ENCODE results near the gene MC3R. TPM values are rescaled to one million over a fixed set of nuclear protein-coding genes. Genes with fewer than 3 reads are reported as not detected.

MC3R gene
- total and polyA plus RNA-seq, 12 donors = not detected

DNA sequence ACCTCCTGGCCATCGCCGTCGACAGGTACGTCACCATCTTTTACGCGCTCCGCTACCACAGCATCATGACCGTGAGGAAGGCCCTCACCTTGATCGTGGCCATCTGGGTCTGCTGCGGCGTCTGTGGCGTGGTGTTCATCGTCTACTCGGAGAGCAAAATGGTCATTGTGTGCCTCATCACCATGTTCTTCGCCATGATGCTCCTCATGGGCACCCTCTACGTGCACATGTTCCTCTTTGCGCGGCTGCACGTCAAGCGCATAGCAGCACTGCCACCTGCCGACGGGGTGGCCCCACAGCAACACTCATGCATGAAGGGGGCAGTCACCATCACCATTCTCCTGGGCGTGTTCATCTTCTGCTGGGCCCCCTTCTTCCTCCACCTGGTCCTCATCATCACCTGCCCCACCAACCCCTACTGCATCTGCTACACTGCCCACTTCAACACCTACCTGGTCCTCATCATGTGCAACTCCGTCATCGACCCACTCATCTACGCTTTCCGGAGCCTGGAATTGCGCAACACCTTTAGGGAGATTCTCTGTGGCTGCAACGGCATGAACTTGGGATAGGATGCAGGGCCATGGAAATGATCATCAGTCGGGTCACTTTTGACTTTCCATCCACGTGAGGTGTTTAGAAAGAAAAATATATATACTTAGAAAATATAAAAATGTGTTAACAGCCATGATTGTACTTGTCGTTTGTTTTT lies 868 bp downstream of the MC3R start:
- peak in 2 of 7 donors; percentile 4 to 17 for DNase-seq
- no peak overlapping the region for H3K27ac ChIP-seq
- H3K27me3 ChIP-seq = peaks cover 21% of the 10 kb centered on the region
- TF ChIP-seq CTCF (IDR thresholded peaks at IDR 0.05) = peak in 3 of 6 experiments; percentile 23 to 29 (median 26)
- no peak for TF ChIP-seq POLR2A (IDR thresholded peaks at IDR 0.05)
- H3K4me3 ChIP-seq = no peak overlapping the region
- H3K4me1 ChIP-seq (replicated peaks in 1 of 2) = no peaks in the 10 kb centered on the region
- 66 to 76% (median 68%) methylated on average over 32 of the region's 32 CpGs for WGBS, 4 donors
- H3K9me3 ChIP-seq (replicated peaks in 1 of 3) = no peaks in the 10 kb centered on the region
- intact Hi-C loops (cut with DNase I) = loop anchor here (2.0 to 5.0 kb wide), 2 partner anchors 83 to 95 kb away; no protein-coding TSS in a partner anchor
- H3K36me3 ChIP-seq (replicated peaks in 1 of 2) = no peaks in the 10 kb centered on the region

- Histone ChIP-seq H3K4me3 (no peak overlapping the region), H3K27me3 (peaks cover 21% of the 10 kb centered on the region), H3K27ac (no peak overlapping the region), H3K9me3 (replicated peaks in 1 of 3) (no peaks in the 10 kb centered on the region), H3K4me1 (replicated peaks in 1 of 2) (no peaks in the 10 kb centered on the region), H3K36me3 (replicated peaks in 1 of 2) (no peaks in the 10 kb centered on the region)
- intact Hi-C loops (cut with DNase I) = loop anchor here (2.0 to 5.0 kb wide), 2 partner anchors 82 to 95 kb away; no protein-coding TSS in a partner anchor
- DNase-seq = no peak
- WGBS, 4 donors = 61 to 75% (median 64%) methylated on average over 7 of the region's 7 CpGs
- no peak for TF ChIP-seq POLR2A (IDR thresholded peaks at IDR 0.05)
- no peak for TF ChIP-seq CTCF (IDR thresholded peaks at IDR 0.05)
These were observed 1.4 kb downstream of the MC3R start for GRCh38 chr20:56249956-56250355.

DNA sequence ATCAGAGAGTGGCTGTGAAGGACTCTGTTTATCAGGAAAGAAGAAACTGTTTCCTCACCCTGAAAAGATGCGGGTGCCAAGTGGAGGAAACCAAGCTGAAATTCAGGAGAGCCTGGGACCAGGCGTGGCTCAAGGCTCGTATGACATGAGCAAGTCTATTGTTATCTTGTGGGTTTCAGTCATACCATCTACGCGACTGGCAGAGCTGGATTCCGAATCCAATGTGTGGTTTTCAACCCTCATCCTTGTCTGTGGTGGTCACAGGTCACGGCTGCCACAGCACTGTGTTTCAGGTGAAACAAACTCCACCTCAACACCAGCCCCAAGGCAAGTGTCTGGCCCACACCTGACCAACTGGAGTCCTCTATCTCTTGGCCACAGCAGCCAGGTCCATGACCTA lies 9.1 kb downstream of the MC3R start:
- 76 to 98% (median 82%) methylated on average over 6 to 7 of the region's 7 CpGs for WGBS, 4 donors
- Histone ChIP-seq H3K36me3 (replicated peaks in 1 of 2) (no peaks in the 10 kb centered on the region), H3K27me3 (peaks cover 4% of the 10 kb centered on the region), H3K4me1 (replicated peaks in 1 of 2) (no peaks in the 10 kb centered on the region), H3K4me3 (no peak overlapping the region), H3K27ac (no peak overlapping the region), H3K9me3 (replicated peaks in 1 of 3) (no peaks in the 10 kb centered on the region)
- no peak for DNase-seq
- TF ChIP-seq POLR2A (IDR thresholded peaks at IDR 0.05) (no peak), CTCF (IDR thresholded peaks at IDR 0.05) (no peak)
- intact Hi-C loops (cut with DNase I) = no loop called here

GRCh38 chr20:56259948-56260347 lies 11.4 kb downstream of the MC3R start:
- no peaks in the 10 kb centered on the region for H3K27me3 ChIP-seq
- H3K27ac ChIP-seq = no peak overlapping the region
- H3K36me3 ChIP-seq (replicated peaks in 1 of 2) = no peaks in the 10 kb centered on the region
- no peak overlapping the region for H3K4me3 ChIP-seq
- H3K9me3 ChIP-seq (replicated peaks in 1 of 3) = no peaks in the 10 kb centered on the region
- WGBS, 4 donors = 62 to 87% (median 65%) methylated on average over 2 of the region's 2 CpGs
- no peak for TF ChIP-seq CTCF (IDR thresholded peaks at IDR 0.05)
- no peak for TF ChIP-seq POLR2A (IDR thresholded peaks at IDR 0.05)
- DNase-seq = no peak
- intact Hi-C loops (cut with DNase I) = no loop called here
- no peaks in the 10 kb centered on the region for H3K4me1 ChIP-seq (replicated peaks in 1 of 2)

Data from adrenal gland (tissue), 12 donors.